ENCODE results near the gene WDR83.
"Not testable (repeated sequence)": the region's sequence is repeated elsewhere in the genome, so short reads cannot be mapped to it uniquely, and the experiment has no call there.

DNA sequence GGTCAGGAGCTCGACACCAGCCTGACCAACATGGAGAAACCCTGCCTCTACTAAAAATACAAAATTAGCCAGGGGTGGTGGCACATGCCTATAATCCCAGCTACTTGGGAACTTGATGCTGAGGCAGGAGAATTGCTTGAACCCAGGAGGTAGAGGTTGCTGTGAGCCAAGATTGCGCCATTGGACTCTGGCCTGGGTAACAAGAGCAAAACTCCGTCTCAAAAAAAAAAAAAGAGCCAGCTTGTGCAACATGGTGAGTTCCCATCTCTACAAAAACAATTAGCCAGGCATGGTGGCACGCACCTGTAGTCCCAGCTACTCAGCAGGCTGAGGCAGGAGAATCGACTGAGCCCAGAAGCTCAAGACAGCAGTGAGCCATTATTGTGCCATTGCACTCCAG lies 11.4 kb downstream of the WDR83 start:
- TF ChIP-seq, protein P1, sequence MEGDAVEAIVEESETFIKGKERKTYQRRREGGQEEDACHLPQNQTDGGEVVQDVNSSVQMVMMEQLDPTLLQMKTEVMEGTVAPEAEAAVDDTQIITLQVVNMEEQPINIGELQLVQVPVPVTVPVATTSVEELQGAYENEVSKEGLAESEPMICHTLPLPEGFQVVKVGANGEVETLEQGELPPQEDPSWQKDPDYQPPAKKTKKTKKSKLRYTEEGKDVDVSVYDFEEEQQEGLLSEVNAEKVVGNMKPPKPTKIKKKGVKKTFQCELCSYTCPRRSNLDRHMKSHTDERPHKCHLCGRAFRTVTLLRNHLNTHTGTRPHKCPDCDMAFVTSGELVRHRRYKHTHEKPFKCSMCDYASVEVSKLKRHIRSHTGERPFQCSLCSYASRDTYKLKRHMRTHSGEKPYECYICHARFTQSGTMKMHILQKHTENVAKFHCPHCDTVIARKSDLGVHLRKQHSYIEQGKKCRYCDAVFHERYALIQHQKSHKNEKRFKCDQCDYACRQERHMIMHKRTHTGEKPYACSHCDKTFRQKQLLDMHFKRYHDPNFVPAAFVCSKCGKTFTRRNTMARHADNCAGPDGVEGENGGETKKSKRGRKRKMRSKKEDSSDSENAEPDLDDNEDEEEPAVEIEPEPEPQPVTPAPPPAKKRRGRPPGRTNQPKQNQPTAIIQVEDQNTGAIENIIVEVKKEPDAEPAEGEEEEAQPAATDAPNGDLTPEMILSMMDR (conservative IDR thresholded peaks at IDR 0.05; ENCODE audit: low read depth in 2 of 2): not testable (repeated sequence)
- not testable (repeated sequence) for TF ChIP-seq EZH2 (IDR thresholded peaks at IDR 0.05; ENCODE audit: low read depth, unreplicated experiment); CREB1 (CRISPR knock-in tag; IDR thresholded peaks at IDR 0.05; ENCODE audit: low read depth); POLR2AphosphoS5 (IDR thresholded peaks at IDR 0.05; ENCODE audit: low read depth); STAT1 (IDR thresholded peaks at IDR 0.05; ENCODE audit: unreplicated experiment)
- TF ChIP-seq, protein P2, sequence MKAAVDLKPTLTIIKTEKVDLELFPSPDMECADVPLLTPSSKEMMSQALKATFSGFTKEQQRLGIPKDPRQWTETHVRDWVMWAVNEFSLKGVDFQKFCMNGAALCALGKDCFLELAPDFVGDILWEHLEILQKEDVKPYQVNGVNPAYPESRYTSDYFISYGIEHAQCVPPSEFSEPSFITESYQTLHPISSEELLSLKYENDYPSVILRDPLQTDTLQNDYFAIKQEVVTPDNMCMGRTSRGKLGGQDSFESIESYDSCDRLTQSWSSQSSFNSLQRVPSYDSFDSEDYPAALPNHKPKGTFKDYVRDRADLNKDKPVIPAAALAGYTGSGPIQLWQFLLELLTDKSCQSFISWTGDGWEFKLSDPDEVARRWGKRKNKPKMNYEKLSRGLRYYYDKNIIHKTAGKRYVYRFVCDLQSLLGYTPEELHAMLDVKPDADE (IDR thresholded peaks at IDR 0.05): not testable (repeated sequence)
